A549 (cell line): ENCODE data around the gene CDK14.

ENCODE experiments used
- BHLHE40 ChIP-seq: IDR thresholded peaks from 2 replicates; pipeline ENCODE4 v1.6.1; 2012; ENCODE audit warnings: low read depth, low read length, inconsistent platforms
- CBX8 ChIP-seq: fragments of 200-600 bp; sonication (generic); IDR thresholded peaks from 2 replicates; pipeline ENCODE4 v1.6.1; 2016
- EHMT2 ChIP-seq: fragments of 200-600 bp; sonication (generic); IDR thresholded peaks from 2 replicates; pipeline ENCODE4 v1.6.1; 2016; ENCODE audit warnings: antibody characterized with exemption, low read depth, mild to moderate bottlenecking, moderate library complexity
- EP300 ChIP-seq, 2 experiments: fragments of >200 bp; sonication (Bioruptor Twin); formaldehyde crosslinking; IDR thresholded peaks; 2 replicates in 1 of 2; 3 replicates in 1 of 2; pipeline ENCODE4 v1.6.1; 2016 to 2017
- JUN ChIP-seq, 2 experiments: fragments of >200 bp; sonication (Bioruptor Twin); formaldehyde crosslinking; IDR thresholded peaks; 2 replicates in 1 of 2; 3 replicates in 1 of 2; pipeline ENCODE4 v1.6.1; 2016 to 2017
- MAZ ChIP-seq: fragments of 150-350 bp; IDR thresholded peaks from 2 replicates; pipeline ENCODE4 v1.6.1; 2014; ENCODE audit warnings: antibody characterized with exemption, low read depth, low read length, borderline replicate concordance
- NPAS2 ChIP-seq: fragments of 250-450 bp; sonication (Bioruptor Pico); IDR thresholded peaks from 2 replicates; pipeline ENCODE4 v1.8.0; 2022; ENCODE audit warnings: mild to moderate bottlenecking, moderate library complexity, borderline replicate concordance
- POLR2A ChIP-seq: IDR thresholded peaks from 2 replicates; pipeline ENCODE4 v1.6.1; 2012; ENCODE audit warnings: mild to moderate bottlenecking, low read length
- RAD21 ChIP-seq, 2 experiments: fragments of >200 bp in 1 of 2; sonication (Bioruptor Twin) in 1 of 2; formaldehyde crosslinking in 1 of 2; IDR thresholded peaks in 1 of 2; conservative IDR thresholded peaks in 1 of 2; 2 replicates in 1 of 2; 3 replicates in 1 of 2; pipeline ENCODE4 v1.6.1; 2012 to 2018; ENCODE audit warnings: inconsistent platforms in 1 of 2
- RARB ChIP-seq: fragments of 250-450 bp; sonication (Bioruptor Pico); IDR thresholded peaks from 2 replicates; pipeline ENCODE4 v1.8.0; 2021; ENCODE audit warnings: mild to moderate bottlenecking, moderate library complexity
- SMC3 ChIP-seq: fragments of >200 bp; sonication (Bioruptor Twin); formaldehyde crosslinking; IDR thresholded peaks from 3 replicates; pipeline ENCODE4 v1.6.1; 2018; ENCODE audit warnings: inconsistent platforms
- TF ChIP-seq, protein P1 (sequence below): fragments of >200 bp; sonication (Bioruptor Twin); formaldehyde crosslinking; IDR thresholded peaks from 3 replicates; pipeline ENCODE4 v1.5.1; 2016
- TF ChIP-seq, protein P2 (sequence below): fragments of 150-350 bp; IDR thresholded peaks from 2 replicates; pipeline ENCODE4 v1.6.1; 2014; ENCODE audit warnings: low read depth, mild to moderate bottlenecking, low read length

DNA sequence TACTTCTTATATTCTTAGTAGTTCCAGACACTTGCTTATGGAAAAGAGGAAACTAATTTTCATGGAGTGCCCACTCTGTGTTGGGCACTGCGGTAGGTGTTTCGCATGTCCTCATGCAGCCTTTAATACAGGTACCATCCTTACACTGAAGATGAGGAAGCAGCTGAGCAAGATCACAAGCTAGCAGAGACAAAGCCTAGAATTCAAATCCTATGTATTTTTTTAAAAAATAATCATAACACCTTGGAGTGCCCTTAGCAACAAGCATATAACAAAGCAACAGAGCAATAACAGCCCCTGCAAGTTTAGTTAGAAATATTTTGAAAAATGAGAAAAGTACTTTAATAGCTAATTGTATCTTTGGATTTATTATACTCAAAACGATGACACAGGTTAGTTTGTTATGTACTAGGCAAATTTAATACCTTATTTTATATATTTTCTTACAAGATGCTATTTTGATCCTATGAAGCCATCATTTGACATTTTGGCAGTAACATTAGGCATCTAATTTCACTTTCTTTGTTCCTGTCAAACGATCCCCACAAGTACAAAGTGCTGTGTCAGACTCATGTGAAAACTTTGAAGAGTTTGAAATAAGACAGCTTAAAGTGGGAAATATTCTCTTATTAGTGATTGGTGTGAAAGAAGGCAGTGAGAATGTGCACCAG is 245.8 kb downstream of the CDK14 start:
- TF ChIP-seq, protein P1, sequence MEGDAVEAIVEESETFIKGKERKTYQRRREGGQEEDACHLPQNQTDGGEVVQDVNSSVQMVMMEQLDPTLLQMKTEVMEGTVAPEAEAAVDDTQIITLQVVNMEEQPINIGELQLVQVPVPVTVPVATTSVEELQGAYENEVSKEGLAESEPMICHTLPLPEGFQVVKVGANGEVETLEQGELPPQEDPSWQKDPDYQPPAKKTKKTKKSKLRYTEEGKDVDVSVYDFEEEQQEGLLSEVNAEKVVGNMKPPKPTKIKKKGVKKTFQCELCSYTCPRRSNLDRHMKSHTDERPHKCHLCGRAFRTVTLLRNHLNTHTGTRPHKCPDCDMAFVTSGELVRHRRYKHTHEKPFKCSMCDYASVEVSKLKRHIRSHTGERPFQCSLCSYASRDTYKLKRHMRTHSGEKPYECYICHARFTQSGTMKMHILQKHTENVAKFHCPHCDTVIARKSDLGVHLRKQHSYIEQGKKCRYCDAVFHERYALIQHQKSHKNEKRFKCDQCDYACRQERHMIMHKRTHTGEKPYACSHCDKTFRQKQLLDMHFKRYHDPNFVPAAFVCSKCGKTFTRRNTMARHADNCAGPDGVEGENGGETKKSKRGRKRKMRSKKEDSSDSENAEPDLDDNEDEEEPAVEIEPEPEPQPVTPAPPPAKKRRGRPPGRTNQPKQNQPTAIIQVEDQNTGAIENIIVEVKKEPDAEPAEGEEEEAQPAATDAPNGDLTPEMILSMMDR: no peak
- no peak for TF ChIP-seq BHLHE40
- TF ChIP-seq SMC3: no peak
- TF ChIP-seq RAD21 (conservative IDR thresholded peaks at IDR 0.05 in 1 of 2, IDR thresholded peaks at IDR 0.05 in 1 of 2): no peak
- no peak for TF ChIP-seq MAZ
- TF ChIP-seq POLR2A: no peak
- no peak for TF ChIP-seq EHMT2
- TF ChIP-seq RARB: no peak
- no peak for TF ChIP-seq NPAS2 (CRISPR knock-in tag)
- TF ChIP-seq JUN (IDR thresholded peaks at IDR 0.05): no peak
- TF ChIP-seq CBX8: no peak
- TF ChIP-seq EP300 (IDR thresholded peaks at IDR 0.05): no peak
- TF ChIP-seq, protein P2, sequence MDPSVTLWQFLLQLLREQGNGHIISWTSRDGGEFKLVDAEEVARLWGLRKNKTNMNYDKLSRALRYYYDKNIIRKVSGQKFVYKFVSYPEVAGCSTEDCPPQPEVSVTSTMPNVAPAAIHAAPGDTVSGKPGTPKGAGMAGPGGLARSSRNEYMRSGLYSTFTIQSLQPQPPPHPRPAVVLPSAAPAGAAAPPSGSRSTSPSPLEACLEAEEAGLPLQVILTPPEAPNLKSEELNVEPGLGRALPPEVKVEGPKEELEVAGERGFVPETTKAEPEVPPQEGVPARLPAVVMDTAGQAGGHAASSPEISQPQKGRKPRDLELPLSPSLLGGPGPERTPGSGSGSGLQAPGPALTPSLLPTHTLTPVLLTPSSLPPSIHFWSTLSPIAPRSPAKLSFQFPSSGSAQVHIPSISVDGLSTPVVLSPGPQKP: no peak
